BLaER1 treated with 17β-estradiol and CSF1 and Interleukin-3, amounts not matched to agents 10 nM and 100 nM (cell line): ENCODE data around the gene MEPCE.
"Not testable (repeated sequence)": the region's sequence is repeated elsewhere in the genome, so short reads cannot be mapped to it uniquely, and the experiment has no call there.

Experiments used
- H3K27ac ChIP-seq, 11 experiments: shearing (Covaris generic); formaldehyde crosslinking; 2 replicates each; pipeline ENCODE4 v1.8.1; 2022
- H3K27me3 ChIP-seq, 11 experiments: shearing (Covaris generic); formaldehyde crosslinking; 2 replicates each; pipeline ENCODE4 v1.8.1; 2022
- H3K36me3 ChIP-seq, 11 experiments: shearing (Covaris generic); formaldehyde crosslinking; 2 replicates each; pipeline ENCODE4 v1.8.1; 2022
- H3K4me1 ChIP-seq, 10 experiments: shearing (Covaris generic); formaldehyde crosslinking; 2 replicates each; pipeline ENCODE4 v1.8.1; 2022
- H3K4me2 ChIP-seq, 11 experiments: shearing (Covaris generic); formaldehyde crosslinking; 2 replicates each; pipeline ENCODE4 v1.8.1; 2022
- H3K4me3 ChIP-seq, 10 experiments: shearing (Covaris generic); formaldehyde crosslinking; 2 replicates each; pipeline ENCODE4 v1.8.1; 2022
- H3K9ac ChIP-seq, 11 experiments: shearing (Covaris generic); formaldehyde crosslinking; 2 replicates each; pipeline ENCODE4 v1.8.1; 2022
- H3K9me3 ChIP-seq, 11 experiments: shearing (Covaris generic); formaldehyde crosslinking; replicated peaks in 1 of 11; 2 replicates each; pipeline ENCODE4 v1.8.1; 2022
- H4K20me1 ChIP-seq, 11 experiments: shearing (Covaris generic); formaldehyde crosslinking; 2 replicates each; pipeline ENCODE4 v1.8.1; 2022
- Cebpa-rat ChIP-seq, 11 experiments: shearing (Covaris generic); IDR thresholded peaks; 2 replicates each; pipeline ENCODE4 v1.8.1; 2022

Gene MEPCE

GRCh38 chr7:100453854-100454253 lies 24.2 kb downstream of the MEPCE start:
- Histone ChIP-seq H3K36me3 (peaks cover 0 to 27% (median 14%) of the 10 kb centered on the region in 11 experiments; a peak in 18 of 22 replicates), H3K4me2 (peak overlapping the region; percentile 74 to 89 (median 81)), H3K27ac (peak overlapping the region in 9 of 11 experiments; percentile 42 to 81 (median 70); a peak in 18 of 22 replicates), H3K4me1 (peaks cover 20 to 75% (median 69%) of the 10 kb centered on the region in 10 experiments), H3K4me3 (peak overlapping the region in 8 of 10 experiments; percentile 28 to 56 (median 46); a peak in 13 of 20 replicates), H3K9ac (peak overlapping the region in 10 of 11 experiments; percentile 39 to 68 (median 59); a peak in 17 of 22 replicates)
- not testable (repeated sequence) for H3K27me3 ChIP-seq, H4K20me1 ChIP-seq, H3K9me3 ChIP-seq
- 0 out of 22 replicates have a peak, but pooled peaks of 1 of the 11 experiments have one; percentile 12 for TF ChIP-seq Cebpa-rat (IDR thresholded peaks at IDR 0.05)

- no peaks in the 10 kb centered on the region for H4K20me1 ChIP-seq
- peak overlapping the region; percentile 74 to 89 (median 81); a peak in 21 of 22 replicates for H3K4me2 ChIP-seq
- peak overlapping the region in 1 of 10 experiments; percentile 49; a peak in 2 of 20 replicates for H3K4me3 ChIP-seq
- H3K27me3 ChIP-seq, result no peaks in the 10 kb centered on the region
- H3K9ac ChIP-seq, result peak overlapping the region in 8 of 11 experiments; percentile 49 to 68 (median 64); a peak in 14 of 22 replicates
- no peaks in the 10 kb centered on the region for H3K9me3 ChIP-seq
- peaks cover 20 to 62% (median 56%) of the 10 kb centered on the region in 10 experiments for H3K4me1 ChIP-seq
- H3K36me3 ChIP-seq, result peaks cover 10 to 40% (median 28%) of the 10 kb centered on the region in 11 experiments
- H3K27ac ChIP-seq, result peak overlapping the region in 9 of 11 experiments; percentile 42 to 81 (median 70); a peak in 17 of 22 replicates
- TF ChIP-seq Cebpa-rat (IDR thresholded peaks at IDR 0.05), result no peak
Measured at GRCh38 chr7:100455206-100455605, 25.6 kb downstream of the MEPCE start.

- no peak for TF ChIP-seq Cebpa-rat (IDR thresholded peaks at IDR 0.05)
- Histone ChIP-seq H3K4me3 (no peak overlapping the region), H4K20me1 (no peaks in the 10 kb centered on the region), H3K9me3 (no peaks in the 10 kb centered on the region), H3K4me1 (peaks cover 20 to 48% (median 44%) of the 10 kb centered on the region in 10 experiments), H3K36me3 (peaks cover 23 to 54% (median 41%) of the 10 kb centered on the region in 11 experiments), H3K9ac (0 out of 22 replicates have a peak overlapping the region, but pooled peaks of 1 of the 11 experiments have one; percentile 50), H3K27ac (peak overlapping the region in 2 of 11 experiments; percentile 58 to 81; a peak in 2 of 22 replicates), H3K27me3 (no peaks in the 10 kb centered on the region), H3K4me2 (peak overlapping the region in 3 of 11 experiments; percentile 80 to 86 (median 81); a peak in 1 of 22 replicates)
Measured at GRCh38 chr7:100456562-100456961, 26.9 kb downstream of the MEPCE start.

GRCh38 chr7:100457033-100457432 lies 27.4 kb downstream of the MEPCE start:
- Histone ChIP-seq H3K9ac (no peak overlapping the region), H3K9me3 (no peaks in the 10 kb centered on the region), H3K27ac (no peak overlapping the region), H3K4me3 (no peak overlapping the region), H3K27me3 (no peaks in the 10 kb centered on the region), H3K4me2 (no peak overlapping the region), H4K20me1 (no peaks in the 10 kb centered on the region), H3K4me1 (peaks cover 20 to 45% (median 43%) of the 10 kb centered on the region in 10 experiments), H3K36me3 (peaks cover 28 to 59% (median 46%) of the 10 kb centered on the region in 11 experiments)
- TF ChIP-seq Cebpa-rat (IDR thresholded peaks at IDR 0.05), result no peak

GRCh38 chr7:100464210-100464660 lies 34.6 kb downstream of the MEPCE start, which contains the start of gene SPACDR:
TSS of gene SPACDR (minus strand) at chr7:100464260. CDS start at chr7:100464025, 235 bp downstream.
- H3K9ac ChIP-seq, result peak within 1 kb of the TSS in 8 of 11 experiments; percentile 1 to 46 (median 30); a peak in 7 of 22 replicates
- H3K4me1 ChIP-seq, result peaks cover 34 to 59% (median 47%) of the 10 kb centered on the region in 10 experiments
- peak within 1 kb of the TSS in 2 of 11 experiments; percentile 25 to 26; a peak in 2 of 22 replicates for H3K27ac ChIP-seq
- no peaks in the 10 kb centered on the region for H3K9me3 ChIP-seq
- H3K36me3 ChIP-seq, result peaks cover 67 to 90% (median 83%) of the 10 kb centered on the region in 11 experiments
- peak within 1 kb of the TSS in 9 of 11 experiments; percentile 5 to 53 (median 26); a peak in 11 of 22 replicates for H3K4me2 ChIP-seq
- TF ChIP-seq Cebpa-rat (IDR thresholded peaks at IDR 0.05), result no peak
- peaks cover 26 to 57% (median 38%) of the 10 kb centered on the region in 11 experiments for H4K20me1 ChIP-seq
- H3K4me3 ChIP-seq, result no peak within 1 kb of the TSS
- H3K27me3 ChIP-seq, result no peaks in the 10 kb centered on the region

- H3K27ac ChIP-seq, result no peak overlapping the region; a peak in 1 of 22 replicates
- H3K4me1 ChIP-seq, result peaks cover 39 to 64% (median 52%) of the 10 kb centered on the region in 10 experiments
- H3K4me3 ChIP-seq, result no peak overlapping the region
- H3K9ac ChIP-seq, result peak overlapping the region in 7 of 11 experiments; percentile 1 to 31 (median 27); a peak in 4 of 22 replicates
- TF ChIP-seq Cebpa-rat (IDR thresholded peaks at IDR 0.05), result no peak
- H4K20me1 ChIP-seq, result peaks cover 31 to 63% (median 43%) of the 10 kb centered on the region in 11 experiments
- H3K36me3 ChIP-seq, result peaks cover 66 to 89% (median 82%) of the 10 kb centered on the region in 11 experiments
- no peaks in the 10 kb centered on the region for H3K9me3 ChIP-seq
- H3K27me3 ChIP-seq, result no peaks in the 10 kb centered on the region
- peak overlapping the region in 9 of 11 experiments; percentile 5 to 53 (median 26); a peak in 11 of 22 replicates for H3K4me2 ChIP-seq
Measured at GRCh38 chr7:100464791-100465190, 35.2 kb downstream of the MEPCE start.

- Histone ChIP-seq H3K9me3 (no peaks in the 10 kb centered on the region), H3K27me3 (no peaks in the 10 kb centered on the region), H4K20me1 (peaks cover 36 to 68% (median 48%) of the 10 kb centered on the region in 11 experiments), H3K9ac (peak overlapping the region in 6 of 11 experiments; percentile 1 to 35 (median 28); a peak in 3 of 22 replicates), H3K36me3 (peaks cover 67 to 90% (median 82%) of the 10 kb centered on the region in 11 experiments), H3K27ac (no peak overlapping the region), H3K4me3 (no peak overlapping the region), H3K4me2 (peak overlapping the region; percentile 5 to 53 (median 33); a peak in 12 of 22 replicates), H3K4me1 (peaks cover 44 to 69% (median 56%) of the 10 kb centered on the region in 10 experiments)
- no peak for TF ChIP-seq Cebpa-rat (IDR thresholded peaks at IDR 0.05)
Measured at GRCh38 chr7:100465299-100465698, 35.7 kb downstream of the MEPCE start.

- TF ChIP-seq Cebpa-rat (IDR thresholded peaks at IDR 0.05), result no peak
- Histone ChIP-seq H3K4me1 (peaks cover 48 to 75% (median 58%) of the 10 kb centered on the region in 10 experiments), H3K9ac (peak overlapping the region in 6 of 11 experiments; percentile 1 to 44 (median 26); a peak in 5 of 22 replicates), H4K20me1 (peaks cover 41 to 73% (median 53%) of the 10 kb centered on the region in 11 experiments), H3K9me3 (no peaks in the 10 kb centered on the region), H3K27ac (peak overlapping the region in 2 of 11 experiments; percentile 14 to 37; a peak in 1 of 22 replicates), H3K36me3 (peaks cover 67 to 90% (median 82%) of the 10 kb centered on the region in 11 experiments), H3K4me2 (peak overlapping the region in 10 of 11 experiments; percentile 3 to 45 (median 29); a peak in 9 of 22 replicates), H3K4me3 (no peak overlapping the region), H3K27me3 (no peaks in the 10 kb centered on the region)
Measured at GRCh38 chr7:100465702-100466311, 36.2 kb downstream of the MEPCE start.
